Activated CD8-positive, alpha-beta T cell treated with anti-CD3 and anti-CD28 coated beads, Interleukin-2, amount 10 ng/mL, durations not matched to agents 7 days and 5 days (primary cell): ENCODE results near the gene ASB13. TPM values are rescaled to one million over a fixed set of nuclear protein-coding genes. Genes with fewer than 3 reads are reported as not detected.

ENCODE experiments used
- ATAC-seq: fragments of 150-1000 bp; cut with Tn5 transposase; one replicate; pipeline ENCODE4 v1.10.0; 2021; ENCODE audit warnings: moderate library complexity
- CTCF ChIA-PET: fragments of 350-600 bp; sonication (Branson Sonifier 250); formaldehyde crosslinking; loops from one replicate; lab custom pipeline; 2021; ENCODE audit warnings: antibody characterized with exemption; lab: Charles Lee
- POLR2A ChIA-PET: fragments of 350-600 bp; sonication (Branson Sonifier 250); formaldehyde crosslinking; loops from one replicate; lab custom pipeline; 2021; ENCODE audit warnings: antibody characterized with exemption; lab: Charles Lee
- DNase-seq: peaks from one replicate; pipeline ENCODE4 v3.0.0-alpha.2; 2020
- H3K27ac Mint-ChIP-seq: one replicate; pipeline ENCODE4 v1.8.0; 2021; ENCODE audit warnings: mild to moderate bottlenecking, mixed read lengths
- H3K27me3 Mint-ChIP-seq: one replicate; pipeline ENCODE4 v1.8.0; 2021; ENCODE audit warnings: low read depth, mixed read lengths
- H3K36me3 Mint-ChIP-seq: one replicate; pipeline ENCODE4 v1.8.0; 2021; ENCODE audit warnings: low read depth, mixed read lengths
- H3K4me1 Mint-ChIP-seq: one replicate; pipeline ENCODE4 v1.8.0; 2021; ENCODE audit warnings: low read depth, mixed read lengths
- H3K4me3 Mint-ChIP-seq: one replicate; pipeline ENCODE4 v1.8.0; 2021; ENCODE audit warnings: mild to moderate bottlenecking, mixed read lengths
- H3K9me3 Mint-ChIP-seq: one replicate; pipeline ENCODE4 v1.8.0; 2022; ENCODE audit warnings: mixed read lengths; ENCODE audit not compliant: insufficient read depth
- total RNA-seq, 2 experiments: library from RNA; stranded (reverse); gene quantifications; one replicate each; pipeline ENCODE4 v1.2.3, GENCODE V29; 2021

ASB13 gene
- total RNA-seq, 2 experiments from 2014 or later = 4.4 to 5.6 TPM

GRCh38 chr10:5620966-5621365 is 45.4 kb downstream of the ASB13 start:
- Mint-ChIP-seq H3K4me3 (no peak overlapping the region), H3K9me3 (no peaks in the 10 kb centered on the region), H3K27ac (no peak overlapping the region), H3K4me1 (peaks cover 3% of the 10 kb centered on the region), H3K27me3 (no peaks in the 10 kb centered on the region), H3K36me3 (no peaks in the 10 kb centered on the region)
- CTCF ChIA-PET = interaction anchor here (1.8 to 6.4 kb wide), 4 partner anchors 9 to 771 kb away, joined by 9 to 198 read pairs (median 32); no protein-coding TSS in a partner anchor
- DNase-seq (no peak), ATAC-seq (no peak)
- POLR2A ChIA-PET = no interaction called here

DNA sequence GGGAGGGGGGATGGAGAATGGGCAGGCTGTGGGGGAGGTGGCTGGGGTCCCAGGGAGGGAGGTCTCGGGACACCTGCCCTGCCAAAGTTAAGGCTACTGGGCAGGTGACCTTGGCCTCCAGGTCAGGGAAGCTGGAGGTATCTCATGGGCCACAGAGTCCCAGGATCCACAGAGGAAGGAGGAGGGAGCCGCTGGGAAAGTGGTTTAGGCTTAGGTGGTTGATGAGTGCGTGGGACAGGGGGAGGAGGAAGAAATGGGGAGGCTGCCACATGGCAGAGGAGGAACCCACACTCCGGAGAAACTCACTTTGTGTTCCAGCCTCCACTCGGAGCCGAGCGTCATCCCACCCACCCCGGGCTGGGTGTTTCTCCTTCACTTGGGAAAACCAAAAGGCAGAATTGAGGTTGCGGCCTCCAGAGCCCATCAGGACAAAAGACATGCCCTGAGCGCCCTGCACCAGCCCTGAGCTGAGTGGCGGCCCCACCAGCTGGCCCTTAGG is 46.1 kb downstream of the ASB13 start:
- CTCF ChIA-PET = interaction anchor here (1.8 to 6.4 kb wide), 2 partner anchors 10 to 178 kb away, joined by 9 to 198 read pairs; no protein-coding TSS in a partner anchor
- H3K4me3 Mint-ChIP-seq = no peak overlapping the region
- no peak overlapping the region for H3K27ac Mint-ChIP-seq
- H3K9me3 Mint-ChIP-seq = no peaks in the 10 kb centered on the region
- DNase-seq (no peak), ATAC-seq (no peak)
- H3K4me1 Mint-ChIP-seq = peaks cover 3% of the 10 kb centered on the region
- H3K36me3 Mint-ChIP-seq = no peaks in the 10 kb centered on the region
- H3K27me3 Mint-ChIP-seq = no peaks in the 10 kb centered on the region
- POLR2A ChIA-PET = no interaction called here

- Mint-ChIP-seq H3K27me3 (no peaks in the 10 kb centered on the region), H3K4me1 (peaks cover 3% of the 10 kb centered on the region), H3K4me3 (no peak overlapping the region), H3K9me3 (no peaks in the 10 kb centered on the region), H3K36me3 (no peaks in the 10 kb centered on the region), H3K27ac (no peak overlapping the region)
- no peak for ATAC-seq
- CTCF ChIA-PET = interaction anchor here (0.5 to 6.4 kb wide), 2 partner anchors 106 to 178 kb away, joined by 3 to 198 read pairs; no protein-coding TSS in a partner anchor
- POLR2A ChIA-PET = no interaction called here
- no peak for DNase-seq
Measured at GRCh38 chr10:5619362-5620211, 46.8 kb downstream of the ASB13 start.

DNA sequence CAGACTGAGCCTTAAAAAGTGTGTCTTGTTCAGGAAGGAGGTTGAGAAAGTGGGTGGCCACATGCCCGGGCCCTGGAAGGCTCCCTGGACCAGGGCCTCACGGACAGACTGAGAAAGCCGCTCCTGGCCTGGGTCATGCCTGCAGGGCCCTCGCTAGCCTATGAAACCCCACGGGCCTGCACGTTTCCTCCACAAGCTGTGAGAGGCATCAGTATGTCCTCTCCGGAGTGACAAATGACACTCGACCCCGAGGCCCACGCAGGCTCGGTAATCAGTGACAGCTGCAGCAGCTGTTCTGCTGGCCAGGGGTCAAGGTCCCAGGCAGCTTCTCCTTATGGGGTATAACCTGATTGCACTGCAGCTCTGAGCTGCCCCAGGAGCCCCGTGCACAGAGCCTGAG is 47.6 kb downstream of the ASB13 start:
- Mint-ChIP-seq H3K4me3 (no peak overlapping the region), H3K4me1 (peaks cover 3% of the 10 kb centered on the region), H3K9me3 (no peaks in the 10 kb centered on the region), H3K36me3 (no peaks in the 10 kb centered on the region), H3K27ac (no peak overlapping the region), H3K27me3 (no peaks in the 10 kb centered on the region)
- ChIA-PET POLR2A (no interaction called here), CTCF (interaction anchor here (0.5 to 2.5 kb wide), 2 partner anchors 11 to 106 kb away, joined by 3 to 8 read pairs; no protein-coding TSS in a partner anchor)
- ATAC-seq = no peak
- DNase-seq = no peak

DNA sequence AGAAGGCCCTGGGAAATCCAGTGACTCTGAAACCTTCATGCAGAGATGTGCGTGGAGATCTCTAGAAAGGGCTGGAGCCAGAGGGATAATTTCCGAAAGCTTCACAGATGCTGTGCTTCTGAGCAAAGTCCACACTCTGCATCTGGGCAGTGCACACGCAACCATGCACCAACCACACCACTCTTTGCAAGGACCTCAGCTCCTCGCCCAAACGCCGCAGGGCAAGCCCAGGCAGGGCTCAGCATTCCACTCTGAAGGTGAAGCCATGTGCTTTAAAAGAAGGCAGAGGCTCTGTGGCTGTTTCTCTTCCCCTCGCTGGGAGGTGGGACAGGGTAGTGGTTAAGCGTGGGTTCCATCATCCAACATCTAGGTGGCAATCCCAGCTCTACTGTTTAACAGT is 48.4 kb downstream of the ASB13 start:
- ATAC-seq = no peak
- no peaks in the 10 kb centered on the region for H3K9me3 Mint-ChIP-seq
- peaks cover under 1% of the 10 kb centered on the region for H3K4me1 Mint-ChIP-seq
- no peaks in the 10 kb centered on the region for H3K36me3 Mint-ChIP-seq
- CTCF ChIA-PET = interaction anchor here (2.5 kb wide), 1 partner anchor 11 kb away, joined by 8 read pairs; no protein-coding TSS in a partner anchor
- no peak overlapping the region for H3K4me3 Mint-ChIP-seq
- no peak overlapping the region for H3K27ac Mint-ChIP-seq
- POLR2A ChIA-PET = no interaction called here
- no peaks in the 10 kb centered on the region for H3K27me3 Mint-ChIP-seq
- DNase-seq = no peak

DNA sequence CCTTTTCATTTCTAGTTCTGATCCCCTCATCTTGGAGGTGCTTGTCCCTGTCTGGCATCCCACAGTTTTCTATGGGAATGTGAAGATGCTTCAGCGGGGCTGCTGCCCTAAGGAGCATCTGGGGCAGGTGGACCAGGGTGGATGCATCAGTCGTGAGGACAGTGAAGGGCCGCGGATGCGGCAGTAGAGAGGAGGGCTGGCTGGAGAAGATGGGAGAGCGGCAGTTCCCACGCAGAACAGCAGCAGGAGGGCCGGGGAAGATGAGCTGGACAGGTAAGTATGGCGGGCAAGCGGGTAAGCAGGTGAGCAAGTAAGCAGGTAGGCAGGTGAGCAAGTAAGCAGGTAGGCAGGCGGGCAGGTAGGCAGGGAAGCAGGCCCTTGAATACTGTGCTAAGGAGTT is 48.9 kb downstream of the ASB13 start:
- DNase-seq (no peak), ATAC-seq (no peak)
- no peak overlapping the region for H3K4me3 Mint-ChIP-seq
- no peaks in the 10 kb centered on the region for H3K27me3 Mint-ChIP-seq
- ChIA-PET POLR2A (no interaction called here), CTCF (interaction anchor here (2.5 kb wide), 1 partner anchor 12 kb away, joined by 8 read pairs; no protein-coding TSS in a partner anchor)
- H3K9me3 Mint-ChIP-seq = no peaks in the 10 kb centered on the region
- H3K4me1 Mint-ChIP-seq = no peaks in the 10 kb centered on the region
- no peak overlapping the region for H3K27ac Mint-ChIP-seq
- no peaks in the 10 kb centered on the region for H3K36me3 Mint-ChIP-seq

GRCh38 chr10:5616836-5617235 is 49.6 kb downstream of the ASB13 start:
- POLR2A ChIA-PET = no interaction called here
- CTCF ChIA-PET = interaction anchor here (0.6 to 2.5 kb wide), 2 partner anchors 13 to 171 kb away, joined by 3 to 8 read pairs; no protein-coding TSS in a partner anchor

DNA sequence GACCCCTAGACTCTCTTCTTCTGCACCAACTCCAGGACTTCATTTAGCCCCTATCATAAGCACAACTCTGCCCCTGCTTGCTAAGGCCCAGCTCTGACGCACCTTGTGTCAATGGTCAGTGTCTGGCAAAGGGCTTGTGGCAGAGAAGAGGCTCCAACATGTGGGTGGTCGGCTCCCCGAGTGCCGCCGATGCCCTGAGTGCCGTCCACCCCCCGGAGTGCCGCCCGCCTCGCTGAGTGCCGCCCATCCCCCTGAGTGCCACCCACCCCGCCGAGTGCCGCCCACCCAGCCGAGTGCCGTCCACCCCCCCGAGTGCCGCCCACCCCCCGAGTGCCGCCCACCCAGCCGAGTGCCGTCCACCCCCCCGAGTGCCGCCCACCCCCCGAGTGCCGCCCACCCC is 50.3 kb downstream of the ASB13 start:
- ChIA-PET POLR2A (no interaction called here), CTCF (interaction anchor here (0.6 kb wide), 1 partner anchor 14 kb away, joined by 3 read pairs; no protein-coding TSS in a partner anchor)
- H3K4me3 Mint-ChIP-seq = no peak overlapping the region
- no peaks in the 10 kb centered on the region for H3K4me1 Mint-ChIP-seq
- no peaks in the 10 kb centered on the region for H3K36me3 Mint-ChIP-seq
- DNase-seq (no peak), ATAC-seq (no peak)
- H3K27ac Mint-ChIP-seq = no peak overlapping the region
- H3K9me3 Mint-ChIP-seq = no peaks in the 10 kb centered on the region
- H3K27me3 Mint-ChIP-seq = no peaks in the 10 kb centered on the region

More at GRCh38 chr10:5616836-5617235, 49.6 kb downstream of the ASB13 start:
- DNase-seq = no peak
- H3K9me3 Mint-ChIP-seq = no peaks in the 10 kb centered on the region
- H3K36me3 Mint-ChIP-seq = no peaks in the 10 kb centered on the region
- H3K4me3 Mint-ChIP-seq = no peak overlapping the region
- no peak overlapping the region for H3K27ac Mint-ChIP-seq
- no peak for ATAC-seq
- no peaks in the 10 kb centered on the region for H3K4me1 Mint-ChIP-seq
- H3K27me3 Mint-ChIP-seq = no peaks in the 10 kb centered on the region

GRCh38 chr10:5615316-5615715 is 51.1 kb downstream of the ASB13 start:
- CTCF ChIA-PET = no interaction called here

GRCh38 chr10:5614155-5614721 is 52.2 kb downstream of the ASB13 start:
- ATAC-seq (no peak), DNase-seq (no peak)
- Mint-ChIP-seq H3K27me3 (peaks cover 3% of the 10 kb centered on the region), H3K4me3 (no peak overlapping the region), H3K9me3 (no peaks in the 10 kb centered on the region), H3K27ac (no peak overlapping the region), H3K4me1 (no peaks in the 10 kb centered on the region), H3K36me3 (no peaks in the 10 kb centered on the region)
- CTCF ChIA-PET = interaction anchor here (2.9 kb wide), 1 partner anchor 9 kb away, joined by 10 read pairs; no protein-coding TSS in a partner anchor
- POLR2A ChIA-PET = no interaction called here

More at GRCh38 chr10:5615316-5615715, 51.1 kb downstream of the ASB13 start:
- DNase-seq (no peak), ATAC-seq (no peak)
- Mint-ChIP-seq H3K27me3 (no peaks in the 10 kb centered on the region), H3K27ac (no peak overlapping the region), H3K36me3 (no peaks in the 10 kb centered on the region), H3K4me1 (no peaks in the 10 kb centered on the region), H3K4me3 (no peak overlapping the region), H3K9me3 (no peaks in the 10 kb centered on the region)
- POLR2A ChIA-PET = no interaction called here

GRCh38 chr10:5613481-5614154 is 52.8 kb downstream of the ASB13 start:
- POLR2A ChIA-PET = no interaction called here
- CTCF ChIA-PET = interaction anchor here (2.9 kb wide), 1 partner anchor 10 kb away, joined by 10 read pairs; no protein-coding TSS in a partner anchor
- no peak for ATAC-seq
- Mint-ChIP-seq H3K27ac (no peak overlapping the region), H3K9me3 (no peaks in the 10 kb centered on the region), H3K36me3 (no peaks in the 10 kb centered on the region), H3K4me1 (no peaks in the 10 kb centered on the region), H3K27me3 (peaks cover 3% of the 10 kb centered on the region), H3K4me3 (no peak overlapping the region)
- DNase-seq = no peak
